ENCODE measurements around the gene PARP12.

PARP12 gene

GRCh38 chr7:140085447-140085846, 22.7 kb upstream of the PARP12 start:
- Histone ChIP-seq H3K4me3 (ENCODE audit: low read depth in 1 of 2, low read length in 2 of 2) (no peak overlapping the region), H3K27ac (ENCODE audit: low read length) (no peak overlapping the region), H3K79me2 (ENCODE audit: insufficient read depth, low read length) (no peaks in the 10 kb centered on the region), H4K20me1 (ENCODE audit: insufficient read depth, low read length) (no peaks in the 10 kb centered on the region), H2AFZ (ENCODE audit: low read depth, low read length) (no peak overlapping the region), H3K36me3 (ENCODE audit: insufficient read depth, low read length) (peaks cover 4% of the 10 kb centered on the region; the same call in 1 of the 2 replicates), H3K4me1 (ENCODE audit: insufficient read depth, low read length) (peaks cover 20% of the 10 kb centered on the region), H3K27me3 (ENCODE audit: insufficient read depth, low read length, poor library complexity) (no peaks in the 10 kb centered on the region), H3K9ac (ENCODE audit: low read depth, low read length) (no peak overlapping the region), H3K4me2 (ENCODE audit: insufficient read depth, low read length) (no peak overlapping the region), H3K9me3 (ENCODE audit: insufficient read depth, low read length, severe bottlenecking) (no peaks in the 10 kb centered on the region)
- DNase-seq: no peak
- no peak for ATAC-seq (ENCODE audit: insufficient read depth, low read depth)
- no peak for TF ChIP-seq EZH2 (IDR thresholded peaks at IDR 0.05; ENCODE audit: borderline replicate concordance, low read depth, low read length, severe bottlenecking)
- TF ChIP-seq, protein P1, sequence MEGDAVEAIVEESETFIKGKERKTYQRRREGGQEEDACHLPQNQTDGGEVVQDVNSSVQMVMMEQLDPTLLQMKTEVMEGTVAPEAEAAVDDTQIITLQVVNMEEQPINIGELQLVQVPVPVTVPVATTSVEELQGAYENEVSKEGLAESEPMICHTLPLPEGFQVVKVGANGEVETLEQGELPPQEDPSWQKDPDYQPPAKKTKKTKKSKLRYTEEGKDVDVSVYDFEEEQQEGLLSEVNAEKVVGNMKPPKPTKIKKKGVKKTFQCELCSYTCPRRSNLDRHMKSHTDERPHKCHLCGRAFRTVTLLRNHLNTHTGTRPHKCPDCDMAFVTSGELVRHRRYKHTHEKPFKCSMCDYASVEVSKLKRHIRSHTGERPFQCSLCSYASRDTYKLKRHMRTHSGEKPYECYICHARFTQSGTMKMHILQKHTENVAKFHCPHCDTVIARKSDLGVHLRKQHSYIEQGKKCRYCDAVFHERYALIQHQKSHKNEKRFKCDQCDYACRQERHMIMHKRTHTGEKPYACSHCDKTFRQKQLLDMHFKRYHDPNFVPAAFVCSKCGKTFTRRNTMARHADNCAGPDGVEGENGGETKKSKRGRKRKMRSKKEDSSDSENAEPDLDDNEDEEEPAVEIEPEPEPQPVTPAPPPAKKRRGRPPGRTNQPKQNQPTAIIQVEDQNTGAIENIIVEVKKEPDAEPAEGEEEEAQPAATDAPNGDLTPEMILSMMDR (IDR thresholded peaks at IDR 0.05; ENCODE audit: borderline replicate concordance, extremely low read depth, low read length, poor library complexity, severe bottlenecking): no peak

GRCh38 chr7:140084972-140085371, 22.2 kb upstream of the PARP12 start:
- Histone ChIP-seq H3K4me2 (ENCODE audit: insufficient read depth, low read length) (no peak overlapping the region), H3K79me2 (ENCODE audit: insufficient read depth, low read length) (no peaks in the 10 kb centered on the region), H3K36me3 (ENCODE audit: insufficient read depth, low read length) (peaks cover 1% of the 10 kb centered on the region; the same call in 1 of the 2 replicates), H4K20me1 (ENCODE audit: insufficient read depth, low read length) (no peaks in the 10 kb centered on the region), H3K27me3 (ENCODE audit: insufficient read depth, low read length, poor library complexity) (no peaks in the 10 kb centered on the region), H3K27ac (ENCODE audit: low read length) (no peak overlapping the region), H3K4me1 (ENCODE audit: insufficient read depth, low read length) (peaks cover 20% of the 10 kb centered on the region), H3K4me3 (ENCODE audit: low read depth in 1 of 2, low read length in 2 of 2) (no peak overlapping the region), H2AFZ (ENCODE audit: low read depth, low read length) (no peak overlapping the region), H3K9me3 (ENCODE audit: insufficient read depth, low read length, severe bottlenecking) (no peaks in the 10 kb centered on the region), H3K9ac (ENCODE audit: low read depth, low read length) (no peak overlapping the region)
- DNase-seq (no peak), ATAC-seq (ENCODE audit: insufficient read depth, low read depth) (no peak)
- TF ChIP-seq, protein P1 (IDR thresholded peaks at IDR 0.05; ENCODE audit: borderline replicate concordance, extremely low read depth, low read length, poor library complexity, severe bottlenecking): no peak
- no peak for TF ChIP-seq EZH2 (IDR thresholded peaks at IDR 0.05; ENCODE audit: borderline replicate concordance, low read depth, low read length, severe bottlenecking)

- H3K4me3 ChIP-seq (ENCODE audit: low read depth in 1 of 2, low read length in 2 of 2): no peak overlapping the region
- H3K27me3 ChIP-seq (ENCODE audit: insufficient read depth, low read length, poor library complexity): no peaks in the 10 kb centered on the region
- ATAC-seq (ENCODE audit: insufficient read depth, low read depth): peak; percentile 97
- no peak overlapping the region; the same call in 1 of the 2 replicates for H3K4me2 ChIP-seq (ENCODE audit: insufficient read depth, low read length)
- TF ChIP-seq EZH2 (IDR thresholded peaks at IDR 0.05; ENCODE audit: borderline replicate concordance, low read depth, low read length, severe bottlenecking): no peak
- TF ChIP-seq, protein P1 (IDR thresholded peaks at IDR 0.05; ENCODE audit: borderline replicate concordance, extremely low read depth, low read length, poor library complexity, severe bottlenecking): no peak
- no peak overlapping the region for H3K9ac ChIP-seq (ENCODE audit: low read depth, low read length)
- H3K9me3 ChIP-seq (ENCODE audit: insufficient read depth, low read length, severe bottlenecking): no peaks in the 10 kb centered on the region
- peaks cover 20% of the 10 kb centered on the region for H3K4me1 ChIP-seq (ENCODE audit: insufficient read depth, low read length)
- no peaks in the 10 kb centered on the region for H4K20me1 ChIP-seq (ENCODE audit: insufficient read depth, low read length)
- H3K79me2 ChIP-seq (ENCODE audit: insufficient read depth, low read length): no peaks in the 10 kb centered on the region
- peak; percentile 70 for DNase-seq
- H3K36me3 ChIP-seq (ENCODE audit: insufficient read depth, low read length): no peaks in the 10 kb centered on the region
- H3K27ac ChIP-seq (ENCODE audit: low read length): peak overlapping the region; percentile 63
- peak overlapping the region; percentile 20; the same call in 1 of the 2 replicates for H2AFZ ChIP-seq (ENCODE audit: low read depth, low read length)
Measured at GRCh38 chr7:140084142-140084655, 21.4 kb upstream of the PARP12 start.
